Measurements from ENCODE around the gene PARP12. TPM values are rescaled to one million over a fixed set of nuclear protein-coding genes. Genes with fewer than 3 reads are reported as not detected.
"Not testable (repeated sequence)": the region's sequence is repeated elsewhere in the genome, so short reads cannot be mapped to it uniquely, and the experiment has no call there.

PARP12 gene, protein sequence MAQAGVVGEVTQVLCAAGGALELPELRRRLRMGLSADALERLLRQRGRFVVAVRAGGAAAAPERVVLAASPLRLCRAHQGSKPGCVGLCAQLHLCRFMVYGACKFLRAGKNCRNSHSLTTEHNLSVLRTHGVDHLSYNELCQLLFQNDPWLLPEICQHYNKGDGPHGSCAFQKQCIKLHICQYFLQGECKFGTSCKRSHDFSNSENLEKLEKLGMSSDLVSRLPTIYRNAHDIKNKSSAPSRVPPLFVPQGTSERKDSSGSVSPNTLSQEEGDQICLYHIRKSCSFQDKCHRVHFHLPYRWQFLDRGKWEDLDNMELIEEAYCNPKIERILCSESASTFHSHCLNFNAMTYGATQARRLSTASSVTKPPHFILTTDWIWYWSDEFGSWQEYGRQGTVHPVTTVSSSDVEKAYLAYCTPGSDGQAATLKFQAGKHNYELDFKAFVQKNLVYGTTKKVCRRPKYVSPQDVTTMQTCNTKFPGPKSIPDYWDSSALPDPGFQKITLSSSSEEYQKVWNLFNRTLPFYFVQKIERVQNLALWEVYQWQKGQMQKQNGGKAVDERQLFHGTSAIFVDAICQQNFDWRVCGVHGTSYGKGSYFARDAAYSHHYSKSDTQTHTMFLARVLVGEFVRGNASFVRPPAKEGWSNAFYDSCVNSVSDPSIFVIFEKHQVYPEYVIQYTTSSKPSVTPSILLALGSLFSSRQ
- total RNA-seq (ENCODE audit: low replicate concordance): 0.15 and 6.8 TPM in 2 replicates

DNA sequence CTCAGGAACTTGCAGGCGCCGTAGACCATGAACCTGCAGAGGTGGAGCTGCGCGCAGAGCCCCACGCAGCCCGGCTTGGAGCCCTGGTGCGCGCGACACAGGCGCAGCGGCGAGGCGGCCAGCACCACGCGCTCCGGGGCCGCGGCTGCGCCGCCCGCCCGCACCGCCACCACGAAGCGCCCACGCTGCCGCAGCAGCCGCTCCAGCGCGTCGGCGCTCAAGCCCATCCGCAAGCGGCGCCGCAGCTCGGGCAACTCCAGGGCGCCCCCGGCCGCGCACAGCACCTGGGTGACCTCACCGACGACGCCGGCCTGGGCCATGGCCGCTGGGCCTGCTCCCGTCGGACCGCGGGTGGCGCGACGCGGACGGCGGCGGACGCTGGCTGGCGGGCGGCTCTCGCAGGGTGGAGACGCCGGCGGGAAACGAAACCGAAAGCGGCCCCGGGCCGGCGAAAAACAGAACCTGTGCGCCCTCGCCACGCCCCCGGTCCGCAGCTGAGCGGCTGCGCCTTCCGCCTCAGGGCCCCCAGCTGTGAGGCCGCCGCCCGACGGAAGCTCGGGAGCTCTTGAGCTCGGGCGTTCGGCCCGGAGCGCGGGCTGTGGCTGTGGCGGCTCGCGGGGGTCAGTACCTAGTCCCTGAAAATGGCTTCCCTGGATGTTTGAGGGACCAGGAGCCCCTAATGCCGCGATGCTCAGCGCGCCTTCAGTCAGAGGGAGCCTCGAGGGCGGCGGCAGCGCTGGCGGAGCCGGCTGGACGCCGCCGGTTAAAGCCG lies at the start of gene PARP12:
PARP12 (minus strand) TSS at position 424 of the 772 bp plus-strand sequence; CDS start at position 320, 104 bp downstream.
- Mint-ChIP-seq H3K27me3 (ENCODE audit: insufficient read depth, low read depth) (peaks cover 19% of the 10 kb centered on the region), H3K36me3 (peaks cover 2% of the 10 kb centered on the region), H3K4me1 (no peaks in the 10 kb centered on the region), H3K27ac (no peak within 1 kb of the TSS), H3K4me3 (peak within 1 kb of the TSS; percentile 83), H3K9me3 (peaks cover 25% of the 10 kb centered on the region)
- Histone ChIP-seq H2AFZ (replicated peaks) (peak within 1 kb of the TSS; percentile 84), H3K27me3 (peaks cover 52% of the 10 kb centered on the region), H3K9ac (no peak within 1 kb of the TSS), H3K36me3 (no peaks in the 10 kb centered on the region), H3K79me2 (ENCODE audit: low read depth) (no peaks in the 10 kb centered on the region), H3K4me3 (peak within 1 kb of the TSS; percentile 48), H3K4me1 (no peaks in the 10 kb centered on the region), H3K27ac (no peak within 1 kb of the TSS), H3K4me2 (peak within 1 kb of the TSS; percentile 73), H3K9me3 (ENCODE audit: low read depth) (no peaks in the 10 kb centered on the region), H3F3A (ENCODE audit: low read depth) (peaks cover 14% of the 10 kb centered on the region), H4K20me1 (ENCODE audit: low read depth) (no peaks in the 10 kb centered on the region)
- DNase-seq (ENCODE audit: low spot score): peak; percentile 74
- TF ChIP-seq EZH2phosphoT487 (IDR thresholded peaks at IDR 0.05) (peak; percentile 80), EZH2 (IDR thresholded peaks at IDR 0.05) (peak; percentile 91), CTCF (IDR thresholded peaks at IDR 0.05) (no peak)

DNA sequence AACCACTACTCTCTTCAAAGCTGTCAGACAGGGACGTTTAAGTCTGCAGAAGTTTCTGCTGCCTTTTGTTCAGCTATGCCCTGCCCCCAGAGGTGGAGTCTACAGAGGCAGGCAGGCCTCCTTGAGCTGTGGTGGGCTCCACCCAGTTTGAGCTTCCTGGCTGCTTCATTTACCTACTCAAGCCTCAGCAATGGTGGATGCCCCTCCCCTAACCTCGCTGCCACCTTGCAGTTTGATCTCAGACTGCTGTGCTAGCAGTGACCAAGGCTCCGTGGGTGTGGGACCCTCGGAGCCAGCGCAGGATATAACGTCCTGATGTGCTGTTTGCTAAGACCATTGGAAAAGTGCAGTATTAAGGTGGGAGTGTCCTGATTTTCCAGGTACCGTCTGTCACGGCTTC lies 46.0 kb upstream of the PARP12 start:
- H3K9me3 ChIP-seq (ENCODE audit: low read depth); H3K79me2 ChIP-seq (ENCODE audit: low read depth); H3K4me1 Mint-ChIP-seq; H3K9ac ChIP-seq; H4K20me1 ChIP-seq (ENCODE audit: low read depth); H3K4me1 ChIP-seq; H3K27ac ChIP-seq; H3K27me3 Mint-ChIP-seq (ENCODE audit: insufficient read depth, low read depth); H3K4me3 ChIP-seq; DNase-seq (ENCODE audit: low spot score); H3F3A ChIP-seq (ENCODE audit: low read depth); H2AFZ ChIP-seq (replicated peaks); H3K4me3 Mint-ChIP-seq; H3K27ac Mint-ChIP-seq; H3K4me2 ChIP-seq; H3K27me3 ChIP-seq: not testable (repeated sequence)
- Mint-ChIP-seq H3K36me3 (peaks cover 34% of the 10 kb centered on the region), H3K9me3 (peaks cover 16% of the 10 kb centered on the region)
- H3K36me3 ChIP-seq: peaks cover 13% of the 10 kb centered on the region

GRCh38 chr7:140096459-140096858 lies 33.7 kb upstream of the PARP12 start:
- no peaks in the 10 kb centered on the region for H3K4me1 ChIP-seq
- H3F3A ChIP-seq (ENCODE audit: low read depth): no peaks in the 10 kb centered on the region
- H3K9me3 Mint-ChIP-seq: no peaks in the 10 kb centered on the region
- no peak overlapping the region for H3K4me2 ChIP-seq
- TF ChIP-seq CTCF (IDR thresholded peaks at IDR 0.05) (no peak), EZH2phosphoT487 (IDR thresholded peaks at IDR 0.05) (no peak), EZH2 (IDR thresholded peaks at IDR 0.05) (no peak)
- no peak overlapping the region for H2AFZ ChIP-seq (replicated peaks)
- H3K27me3 Mint-ChIP-seq (ENCODE audit: insufficient read depth, low read depth): no peaks in the 10 kb centered on the region
- H3K4me3 ChIP-seq: no peak overlapping the region
- no peak overlapping the region for H3K4me3 Mint-ChIP-seq
- H3K79me2 ChIP-seq (ENCODE audit: low read depth): no peaks in the 10 kb centered on the region
- peaks cover 50% of the 10 kb centered on the region for H3K36me3 Mint-ChIP-seq
- H3K9me3 ChIP-seq (ENCODE audit: low read depth): no peaks in the 10 kb centered on the region
- no peak overlapping the region for H3K27ac Mint-ChIP-seq
- H3K27me3 ChIP-seq: no peaks in the 10 kb centered on the region
- no peaks in the 10 kb centered on the region for H4K20me1 ChIP-seq (ENCODE audit: low read depth)
- peaks cover 5% of the 10 kb centered on the region for H3K36me3 ChIP-seq
- no peak overlapping the region for H3K9ac ChIP-seq
- H3K4me1 Mint-ChIP-seq: no peaks in the 10 kb centered on the region
- no peak for DNase-seq (ENCODE audit: low spot score)
- no peak overlapping the region for H3K27ac ChIP-seq

Measured in neural progenitor cell (in vitro differentiated cells).